ENCODE measurements around the gene CYFIP2. TPM values are rescaled to one million over a fixed set of nuclear protein-coding genes. Genes with fewer than 3 reads are reported as not detected.

The CYFIP2 gene
- total RNA-seq, 4 donors from 2014 or later = 4.2 to 10.3 (median 8.1) TPM

- H3K4me1 ChIP-seq = no peaks in the 10 kb centered on the region
- no peak for DNase-seq
- H3K27me3 ChIP-seq = no peaks in the 10 kb centered on the region
- H3K27ac ChIP-seq = no peak overlapping the region
- no peaks in the 10 kb centered on the region for H3K9me3 ChIP-seq
- H3K4me3 ChIP-seq = no peak overlapping the region
- WGBS, 2 donors = 83 to 93% methylated on average over 1 of the region's 1 CpG
- H3K36me3 ChIP-seq = no peaks in the 10 kb centered on the region
- intact Hi-C loops (cut with DNase I) = no loop called here
- TF ChIP-seq POLR2A (IDR thresholded peaks at IDR 0.05) = no peak
- no peak for TF ChIP-seq CTCF (IDR thresholded peaks at IDR 0.05)
Measured at GRCh38 chr5:157275403-157275802, 9.5 kb downstream of the CYFIP2 start.

DNA sequence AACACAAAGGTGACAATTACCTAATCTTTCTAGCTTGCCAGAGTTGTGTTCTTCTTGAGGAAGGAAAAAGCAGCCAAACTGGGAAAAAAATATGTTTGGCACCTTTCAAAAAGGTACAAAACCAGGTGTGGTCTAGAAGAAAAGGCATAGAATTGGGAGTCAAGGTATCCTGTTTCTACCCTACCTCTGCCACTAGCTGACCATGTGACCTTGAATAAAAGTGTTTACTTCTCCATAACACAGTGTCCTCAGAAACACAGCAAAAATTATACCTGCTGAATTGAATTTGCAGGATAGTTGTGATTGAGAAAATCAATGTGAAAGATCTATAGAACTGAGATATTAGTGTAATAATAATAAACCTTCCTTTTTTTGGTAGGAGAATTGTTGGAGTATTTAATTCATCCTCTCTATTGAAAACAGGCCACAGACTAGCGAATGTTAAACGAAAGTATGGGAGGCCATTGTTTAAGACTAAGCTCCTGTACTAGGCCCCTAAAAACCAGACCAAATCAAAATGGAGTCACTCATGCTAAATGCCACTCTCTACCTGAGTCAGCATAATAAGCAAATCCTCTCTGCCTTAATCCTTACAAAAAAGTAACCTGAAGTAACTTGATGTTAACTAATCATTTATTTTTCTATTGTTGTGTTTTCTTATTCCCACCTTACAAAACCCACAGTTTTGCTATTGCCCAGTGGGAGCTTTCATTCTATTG is 12.6 kb downstream of the CYFIP2 start:
- no peaks in the 10 kb centered on the region for H3K4me1 ChIP-seq
- H3K27me3 ChIP-seq = no peaks in the 10 kb centered on the region
- no peaks in the 10 kb centered on the region for H3K9me3 ChIP-seq
- intact Hi-C loops (cut with DNase I) = no loop called here
- H3K36me3 ChIP-seq = no peaks in the 10 kb centered on the region
- no peak for TF ChIP-seq CTCF (IDR thresholded peaks at IDR 0.05)
- no peak for TF ChIP-seq POLR2A (IDR thresholded peaks at IDR 0.05)
- WGBS, 2 donors = 91 to 96% methylated on average over 2 of the region's 2 CpGs
- DNase-seq = no peak
- H3K4me3 ChIP-seq = no peak overlapping the region
- H3K27ac ChIP-seq = no peak overlapping the region

DNA sequence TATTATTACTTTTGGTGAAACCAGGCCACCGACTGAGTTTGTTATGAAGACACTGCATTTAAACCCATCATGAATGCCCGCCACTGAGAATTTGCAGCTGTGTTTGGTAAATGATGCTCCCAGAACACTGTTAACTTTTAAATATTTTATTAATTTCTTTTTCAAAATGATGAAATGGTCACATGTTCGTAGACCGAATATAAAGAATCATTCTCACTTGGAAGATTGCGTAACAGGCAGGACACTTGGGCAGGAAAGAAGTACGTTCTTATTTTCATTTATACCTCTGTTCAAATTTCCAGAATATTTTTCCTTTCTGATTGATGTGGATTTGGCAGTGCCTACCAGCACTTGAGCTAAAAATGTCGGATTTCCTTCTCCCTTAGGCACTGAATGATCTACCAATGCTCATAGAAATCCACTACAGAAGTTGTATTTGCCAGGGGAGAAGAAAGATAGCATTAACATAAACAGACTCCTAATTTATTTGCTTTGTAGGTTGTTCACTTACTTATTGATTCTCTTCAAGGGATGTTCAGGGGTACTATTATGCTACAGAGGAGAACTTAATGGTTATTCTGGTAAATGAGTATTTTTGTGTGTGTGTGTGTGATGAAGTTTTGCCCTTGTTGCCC is 13.8 kb downstream of the CYFIP2 start:
- no peak for DNase-seq
- Histone ChIP-seq H3K9me3 (no peaks in the 10 kb centered on the region), H3K4me3 (no peak overlapping the region), H3K4me1 (no peaks in the 10 kb centered on the region), H3K27ac (no peak overlapping the region), H3K27me3 (no peaks in the 10 kb centered on the region), H3K36me3 (no peaks in the 10 kb centered on the region)
- intact Hi-C loops (cut with DNase I) = no loop called here
- no peak for TF ChIP-seq CTCF (IDR thresholded peaks at IDR 0.05)
- TF ChIP-seq POLR2A (IDR thresholded peaks at IDR 0.05) = no peak
- WGBS, 2 donors = 62 to 71% methylated on average over 7 of the region's 7 CpGs

GRCh38 chr5:157280927-157281326 is 15.0 kb downstream of the CYFIP2 start:
- Histone ChIP-seq H3K36me3 (no peaks in the 10 kb centered on the region), H3K9me3 (no peaks in the 10 kb centered on the region), H3K27ac (no peak overlapping the region), H3K4me3 (no peak overlapping the region), H3K4me1 (no peaks in the 10 kb centered on the region), H3K27me3 (no peaks in the 10 kb centered on the region)
- WGBS, 2 donors = 53 to 68% methylated on average over 3 of the region's 3 CpGs
- TF ChIP-seq CTCF (IDR thresholded peaks at IDR 0.05) = no peak
- no peak for TF ChIP-seq POLR2A (IDR thresholded peaks at IDR 0.05)
- intact Hi-C loops (cut with DNase I) = no loop called here
- DNase-seq = no peak

- DNase-seq = no peak
- intact Hi-C loops (cut with DNase I) = no loop called here
- Histone ChIP-seq H3K4me3 (no peak overlapping the region), H3K27ac (no peak overlapping the region), H3K9me3 (no peaks in the 10 kb centered on the region), H3K4me1 (no peaks in the 10 kb centered on the region), H3K27me3 (no peaks in the 10 kb centered on the region), H3K36me3 (peaks cover 0 to 6% (median 0%) of the 10 kb centered on the region in 3 donors)
- TF ChIP-seq POLR2A (IDR thresholded peaks at IDR 0.05) = no peak
- TF ChIP-seq CTCF (IDR thresholded peaks at IDR 0.05) = no peak
Measured at GRCh38 chr5:157282150-157282549, 16.2 kb downstream of the CYFIP2 start.

All from esophagus squamous epithelium (tissue), 5 donors.